Loucy (cell line): ENCODE measurements around the gene RBM20.

Experiments used
- H2AFZ ChIP-seq: fragments of 200-600 bp; sonication (generic); 2 replicates; pipeline ENCODE4 v1.6.0; 2016; ENCODE audit warnings: antibody characterized with exemption, mild to moderate bottlenecking, low read length, moderate library complexity
- H3F3A ChIP-seq: fragments of 200-600 bp; 2 replicates; pipeline ENCODE4 v1.6.0; 2016; ENCODE audit warnings: antibody characterized with exemption, low read depth, mild to moderate bottlenecking
- H3K27me3 ChIP-seq: fragments of 200-600 bp; sonication (generic); 2 replicates; pipeline ENCODE4 v1.6.1; 2014; ENCODE audit warnings: low read length, mild to moderate bottlenecking; ENCODE audit not compliant: insufficient read depth, poor library complexity, severe bottlenecking
- H3K36me3 ChIP-seq: fragments of 200-600 bp; sonication (generic); 2 replicates; pipeline ENCODE4 v1.6.1; 2016; ENCODE audit warnings: low read length; ENCODE audit not compliant: insufficient read depth
- H3K4me1 ChIP-seq: fragments of 200-600 bp; sonication (generic); 2 replicates; pipeline ENCODE4 v1.5.1; 2014; ENCODE audit warnings: low read length, mild to moderate bottlenecking; ENCODE audit not compliant: insufficient read depth, poor library complexity, severe bottlenecking
- H3K4me2 ChIP-seq: fragments of 200-600 bp; sonication (generic); 2 replicates; pipeline ENCODE4 v1.6.0; 2014; ENCODE audit warnings: antibody characterized with exemption, low read length, low read depth, mild to moderate bottlenecking; ENCODE audit not compliant: poor library complexity, severe bottlenecking
- H3K4me3 ChIP-seq: fragments of 200-600 bp; sonication (generic); 2 replicates; pipeline ENCODE4 v1.5.1; 2014; ENCODE audit warnings: low read length, mild to moderate bottlenecking, mixed read lengths; ENCODE audit not compliant: poor library complexity, severe bottlenecking
- H3K79me2 ChIP-seq: fragments of 200-600 bp; sonication (generic); 2 replicates; pipeline ENCODE4 v1.6.1; 2014; ENCODE audit warnings: low read length; ENCODE audit not compliant: insufficient read depth
- H3K9ac ChIP-seq: fragments of 200-600 bp; sonication (generic); 2 replicates; pipeline ENCODE4 v1.6.0; 2014; ENCODE audit warnings: mild to moderate bottlenecking, low read depth, low read length, moderate library complexity; ENCODE audit not compliant: poor library complexity, severe bottlenecking
- H3K9me2 ChIP-seq: fragments of 200-600 bp; sonication (generic); replicated peaks from 2 replicates; pipeline ENCODE4 v1.6.1; 2016; ENCODE audit warnings: low read depth, low read length, mixed read lengths
- H3K9me3 ChIP-seq: fragments of 200-600 bp; sonication (generic); 2 replicates; pipeline ENCODE4 v1.6.1; 2014; ENCODE audit warnings: mild to moderate bottlenecking, antibody characterized with exemption, low read length, low read depth; ENCODE audit not compliant: insufficient read depth
- H4K20me1 ChIP-seq: fragments of 200-600 bp; sonication (generic); 2 replicates; pipeline ENCODE4 v1.6.0; 2014; ENCODE audit warnings: antibody characterized with exemption, low read length, mild to moderate bottlenecking; ENCODE audit not compliant: insufficient read depth, poor library complexity, severe bottlenecking
- EZH2phosphoT487 ChIP-seq: fragments of 200-600 bp; IDR thresholded peaks from 2 replicates; pipeline ENCODE4 v1.6.1; 2018; ENCODE audit warnings: antibody characterized with exemption, mild to moderate bottlenecking, moderate library complexity, borderline replicate concordance
- TF ChIP-seq, protein P1 (sequence below): fragments of 200-600 bp; sonication (generic); conservative IDR thresholded peaks from 2 replicates; pipeline ENCODE4 v1.5.1; 2014; ENCODE audit warnings: mild to moderate bottlenecking, antibody characterized with exemption, low read length

RBM20 gene

DNA sequence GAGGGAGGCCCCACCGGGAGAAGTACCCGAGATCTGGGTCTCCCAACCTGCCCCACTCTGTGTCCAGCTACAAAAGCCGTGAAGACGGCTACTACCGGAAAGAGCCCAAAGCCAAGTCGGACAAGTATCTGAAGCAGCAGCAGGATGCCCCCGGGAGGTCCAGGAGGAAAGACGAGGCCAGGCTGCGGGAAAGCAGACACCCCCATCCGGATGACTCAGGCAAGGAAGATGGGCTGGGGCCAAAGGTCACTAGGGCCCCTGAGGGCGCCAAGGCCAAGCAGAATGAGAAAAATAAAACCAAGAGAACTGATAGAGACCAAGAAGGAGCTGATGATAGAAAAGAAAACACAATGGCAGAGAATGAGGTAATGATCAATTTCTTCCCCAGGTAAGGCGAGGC lies 168.4 kb downstream of the RBM20 start:
- Histone ChIP-seq H3K4me2 (no peak overlapping the region), H3K4me3 (no peak overlapping the region)

GRCh38 chr10:110813743-110814472 lies 169.8 kb downstream of the RBM20 start:
- Histone ChIP-seq H3K4me1 (no peaks in the 10 kb centered on the region), H3K9ac (no peak overlapping the region), H3K4me2 (no peak overlapping the region), H4K20me1 (no peaks in the 10 kb centered on the region), H2AFZ (no peak overlapping the region), H3K36me3 (no peaks in the 10 kb centered on the region), H3K27me3 (no peaks in the 10 kb centered on the region), H3K79me2 (no peaks in the 10 kb centered on the region), H3F3A (no peaks in the 10 kb centered on the region), H3K9me2 (no peaks in the 10 kb centered on the region), H3K9me3 (no peaks in the 10 kb centered on the region), H3K4me3 (no peak overlapping the region)
- TF ChIP-seq, protein P1, sequence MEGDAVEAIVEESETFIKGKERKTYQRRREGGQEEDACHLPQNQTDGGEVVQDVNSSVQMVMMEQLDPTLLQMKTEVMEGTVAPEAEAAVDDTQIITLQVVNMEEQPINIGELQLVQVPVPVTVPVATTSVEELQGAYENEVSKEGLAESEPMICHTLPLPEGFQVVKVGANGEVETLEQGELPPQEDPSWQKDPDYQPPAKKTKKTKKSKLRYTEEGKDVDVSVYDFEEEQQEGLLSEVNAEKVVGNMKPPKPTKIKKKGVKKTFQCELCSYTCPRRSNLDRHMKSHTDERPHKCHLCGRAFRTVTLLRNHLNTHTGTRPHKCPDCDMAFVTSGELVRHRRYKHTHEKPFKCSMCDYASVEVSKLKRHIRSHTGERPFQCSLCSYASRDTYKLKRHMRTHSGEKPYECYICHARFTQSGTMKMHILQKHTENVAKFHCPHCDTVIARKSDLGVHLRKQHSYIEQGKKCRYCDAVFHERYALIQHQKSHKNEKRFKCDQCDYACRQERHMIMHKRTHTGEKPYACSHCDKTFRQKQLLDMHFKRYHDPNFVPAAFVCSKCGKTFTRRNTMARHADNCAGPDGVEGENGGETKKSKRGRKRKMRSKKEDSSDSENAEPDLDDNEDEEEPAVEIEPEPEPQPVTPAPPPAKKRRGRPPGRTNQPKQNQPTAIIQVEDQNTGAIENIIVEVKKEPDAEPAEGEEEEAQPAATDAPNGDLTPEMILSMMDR: no peak
- TF ChIP-seq EZH2phosphoT487: no peak

More for the DNA sequence above, 168.4 kb downstream of the RBM20 start:
- TF ChIP-seq, protein P1: no peak
- TF ChIP-seq EZH2phosphoT487: no peak
- Histone ChIP-seq H3K27me3 (no peaks in the 10 kb centered on the region), H3F3A (no peaks in the 10 kb centered on the region), H3K9me2 (no peaks in the 10 kb centered on the region), H3K9me3 (no peaks in the 10 kb centered on the region), H4K20me1 (no peaks in the 10 kb centered on the region), H3K36me3 (no peaks in the 10 kb centered on the region), H2AFZ (no peak overlapping the region), H3K9ac (no peak overlapping the region), H3K4me1 (no peaks in the 10 kb centered on the region), H3K79me2 (no peaks in the 10 kb centered on the region)

DNA sequence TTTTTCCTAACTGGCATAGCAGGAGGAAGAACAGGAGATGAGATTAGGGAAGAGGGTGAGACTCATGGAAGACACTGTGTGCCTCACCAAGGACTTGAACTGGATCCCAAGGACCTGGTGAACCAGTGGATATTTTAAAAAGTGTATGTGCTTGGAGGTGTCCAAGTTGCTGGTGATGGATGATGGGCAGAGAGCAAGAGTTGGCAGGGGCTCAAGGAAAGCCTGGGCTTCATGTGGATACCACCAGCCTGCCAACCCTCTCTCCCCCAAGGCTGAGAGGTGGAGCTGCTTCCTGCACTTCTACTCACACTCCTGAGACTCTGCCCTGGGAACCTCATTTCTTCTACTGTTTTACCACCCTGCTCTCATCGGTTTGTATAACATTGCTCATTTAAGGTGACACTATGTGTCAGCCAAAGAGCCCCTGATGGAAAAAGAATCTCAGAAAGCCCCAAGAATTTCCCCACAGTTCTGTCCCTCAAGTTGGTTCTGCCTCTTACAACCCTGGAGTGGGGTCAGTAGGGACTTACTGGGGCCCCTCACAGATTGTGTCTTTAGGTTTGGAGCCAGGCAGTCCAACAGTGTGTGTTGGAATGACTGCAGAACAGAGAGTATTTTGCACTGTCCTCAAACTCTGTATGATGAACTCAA lies 171.3 kb downstream of the RBM20 start:
- Histone ChIP-seq H3F3A (no peaks in the 10 kb centered on the region), H3K4me2 (no peak overlapping the region), H2AFZ (no peak overlapping the region), H3K79me2 (no peaks in the 10 kb centered on the region), H4K20me1 (no peaks in the 10 kb centered on the region), H3K4me1 (no peaks in the 10 kb centered on the region), H3K27me3 (no peaks in the 10 kb centered on the region), H3K9me2 (no peaks in the 10 kb centered on the region), H3K9me3 (no peaks in the 10 kb centered on the region), H3K9ac (no peak overlapping the region), H3K4me3 (no peak overlapping the region), H3K36me3 (no peaks in the 10 kb centered on the region)
- TF ChIP-seq EZH2phosphoT487: no peak
